ENCODE measurements around the gene ZNF200. TPM values are rescaled to one million over a fixed set of nuclear protein-coding genes. Genes with fewer than 3 reads are reported as not detected.

Gene ZNF200
- total and polyA plus RNA-seq, 2 of the 13 experiments (the other 11 are each of a cell fraction or from before 2014, with no cell fraction given) = 3.5 to 16.5 TPM

GRCh38 chr16:3234857-3235561, at the start of gene ZNF200 (continued):
- TF ChIP-seq ZSCAN5A (CRISPR knock-in tag; IDR thresholded peaks at IDR 0.05; ENCODE audit: borderline replicate concordance) = no peak
- peak; percentile 60 for TF ChIP-seq ZNF777 (CRISPR knock-in tag; IDR thresholded peaks at IDR 0.05)
- TF ChIP-seq JDP2 (CRISPR knock-in tag; IDR thresholded peaks at IDR 0.05; ENCODE audit: borderline replicate concordance) = no peak
- no peak for TF ChIP-seq U2AF2 (IDR thresholded peaks at IDR 0.05; ENCODE audit: low read depth, low read length)
- peak; percentile 37; the same call in 1 of the 2 replicates for TF ChIP-seq CBX5 (CRISPR knock-in tag; IDR thresholded peaks at IDR 0.05; ENCODE audit: borderline replicate concordance)
- peak; percentile 77; the same call in 1 of the 2 replicates for TF ChIP-seq ZNF232 (CRISPR knock-in tag; IDR thresholded peaks at IDR 0.05; ENCODE audit: borderline replicate concordance)
- TF ChIP-seq SP2 (CRISPR knock-in tag; IDR thresholded peaks at IDR 0.05) = peak; percentile 79
- peak; percentile 60 for TF ChIP-seq BRD4 (CRISPR knock-in tag; IDR thresholded peaks at IDR 0.05)
- no peak for TF ChIP-seq ZNF552 (CRISPR knock-in tag; IDR thresholded peaks at IDR 0.05; ENCODE audit: borderline replicate concordance)
- no peak for TF ChIP-seq BATF2 (CRISPR knock-in tag; IDR thresholded peaks at IDR 0.05)
- TF ChIP-seq ZNF441 (CRISPR knock-in tag; IDR thresholded peaks at IDR 0.05; ENCODE audit: borderline replicate concordance) = peak; percentile 77; the same call in 1 of the 2 replicates
- TF ChIP-seq ZNF510 (CRISPR knock-in tag; IDR thresholded peaks at IDR 0.05; ENCODE audit: low read depth) = peak; percentile 85
- peak; percentile 90 for TF ChIP-seq KAT8 (CRISPR knock-in tag; IDR thresholded peaks at IDR 0.05)
- peak; percentile 96 for TF ChIP-seq SAP130 (CRISPR knock-in tag; IDR thresholded peaks at IDR 0.05; ENCODE audit: low read depth)
- no peak for TF ChIP-seq ZNF720 (CRISPR knock-in tag; IDR thresholded peaks at IDR 0.05)
- TF ChIP-seq ZNF800 (CRISPR knock-in tag; IDR thresholded peaks at IDR 0.05) = no peak
- no peak; the same call in 1 of the 2 replicates for TF ChIP-seq ZNF737 (CRISPR knock-in tag; IDR thresholded peaks at IDR 0.05; ENCODE audit: borderline replicate concordance)
- 0 out of 2 replicates have a peak, but pooled peaks have one; percentile 39 for TF ChIP-seq ZNF639 (CRISPR knock-in tag; conservative IDR thresholded peaks at IDR 0.05)
- no peak for TF ChIP-seq GATAD2A (CRISPR knock-in tag; IDR thresholded peaks at IDR 0.05)
- no peak for TF ChIP-seq ZSCAN22 (CRISPR knock-in tag; IDR thresholded peaks at IDR 0.05)
- peak; percentile 78; the same call in 1 of the 2 replicates for TF ChIP-seq ZNF607 (CRISPR knock-in tag; IDR thresholded peaks at IDR 0.05; ENCODE audit: borderline replicate concordance)
- no peak for TF ChIP-seq ZNF432 (CRISPR knock-in tag; IDR thresholded peaks at IDR 0.05; ENCODE audit: borderline replicate concordance)
- TF ChIP-seq ZBTB44 (CRISPR knock-in tag; IDR thresholded peaks at IDR 0.05) = no peak

All from HepG2 (cell line).